Stimulated activated CD8-positive, alpha-beta memory T cell treated with anti-CD3 and anti-CD28 coated beads, Interleukin-15, amount 100 ng/mL, for 48 hours (primary cell): Measurements from ENCODE around the gene RAB11FIP3.
"Not testable (repeated sequence)": the region's sequence is repeated elsewhere in the genome, so short reads cannot be mapped to it uniquely, and the experiment has no call there.

Experiments used
- DNase-seq, 2 donors: peaks; one replicate each; pipeline ENCODE4 v3.0.0-alpha.2; 2020; ENCODE audit warnings: low read depth in 2 of 2

RAB11FIP3 gene

DNA sequence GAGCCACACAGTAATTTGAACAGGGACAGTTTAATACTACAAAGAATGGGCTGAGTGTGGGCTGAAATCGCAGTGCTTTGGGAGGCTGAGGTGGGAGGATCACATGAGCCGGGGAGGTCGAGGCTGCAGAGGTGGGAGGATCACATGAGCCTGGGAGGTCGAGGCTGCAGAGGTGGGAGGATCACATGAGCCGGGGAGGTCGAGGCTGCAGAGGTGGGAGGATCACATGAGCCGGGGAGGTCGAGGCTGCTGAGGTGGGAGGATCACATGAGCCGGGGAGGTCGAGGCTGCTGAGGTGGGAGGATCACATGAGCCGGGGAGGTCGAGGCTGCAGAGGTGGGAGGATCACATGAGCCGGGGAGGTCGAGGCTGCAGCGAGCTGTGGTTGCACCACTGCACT is 69.2 kb downstream of the RAB11FIP3 start:
- DNase-seq = not testable (repeated sequence)

DNA sequence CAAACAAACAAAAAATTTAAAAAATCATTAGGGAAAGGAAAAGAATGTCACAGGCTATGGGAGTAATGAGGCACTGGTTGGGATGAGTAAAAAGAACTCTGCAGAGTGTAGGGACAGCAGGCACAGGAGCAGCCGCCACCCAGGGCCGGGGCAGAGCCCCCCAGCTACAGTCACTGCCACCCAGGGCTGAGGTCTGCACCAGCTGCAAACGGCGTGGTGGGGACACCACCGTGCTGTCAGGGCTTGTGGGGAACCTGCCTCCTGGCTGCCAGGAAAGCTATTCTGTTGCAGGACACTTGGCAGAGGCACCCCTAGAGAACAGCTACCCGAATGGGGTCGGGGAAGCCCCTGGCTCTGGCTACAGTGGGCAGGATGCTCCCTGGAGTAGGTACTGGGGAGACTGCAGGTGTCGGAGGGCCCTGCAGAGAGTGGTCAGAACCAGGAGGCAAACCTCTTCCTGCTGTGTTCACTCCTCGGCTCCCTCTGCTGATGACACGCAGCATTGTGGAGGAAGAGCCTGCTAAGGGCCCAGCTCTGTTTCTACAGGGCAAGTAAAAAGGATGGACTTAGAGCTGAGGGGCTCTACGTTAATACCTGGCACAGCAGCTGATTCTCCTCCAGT is 69.8 kb downstream of the RAB11FIP3 start:
- DNase-seq = no peak

DNA sequence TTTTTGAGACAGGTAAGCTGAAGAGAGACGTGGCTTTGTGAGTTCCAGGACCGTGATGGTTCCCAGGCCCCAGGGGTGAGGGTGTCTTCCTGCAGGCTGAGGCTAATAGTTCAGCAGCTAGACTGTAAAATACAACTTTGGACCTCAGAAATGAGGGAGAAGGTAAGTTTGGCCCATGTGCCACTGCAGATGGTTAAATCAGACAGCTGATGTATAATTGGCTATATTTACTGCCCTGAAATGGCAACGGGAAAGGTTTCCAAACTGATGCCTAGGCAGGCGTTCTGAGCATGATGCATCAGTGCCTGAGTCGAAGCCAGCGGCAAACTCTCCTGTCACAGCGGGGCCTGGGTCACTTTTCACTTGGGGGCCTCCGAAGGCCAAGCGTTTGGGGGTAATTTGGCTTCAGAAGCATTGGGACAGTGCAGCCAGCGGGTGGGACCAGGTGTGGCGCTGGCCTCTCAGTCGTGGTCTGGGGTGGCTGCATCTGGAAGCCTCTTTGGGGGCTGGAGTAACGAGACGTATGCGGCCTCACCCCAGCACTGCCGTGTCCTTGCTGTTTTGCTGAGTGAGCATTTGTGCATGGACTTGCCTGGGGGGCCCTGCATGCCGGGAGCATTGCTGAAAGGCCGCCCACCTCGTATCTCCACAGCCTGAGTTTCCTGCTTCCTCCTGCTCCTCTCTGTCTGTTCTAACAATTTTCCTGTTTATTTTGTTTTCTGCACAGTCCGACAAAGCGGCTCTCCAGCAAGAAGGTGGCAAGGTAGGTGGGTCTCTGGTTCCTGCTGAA is 70.8 kb downstream of the RAB11FIP3 start:
- DNase-seq = no peak

DNA sequence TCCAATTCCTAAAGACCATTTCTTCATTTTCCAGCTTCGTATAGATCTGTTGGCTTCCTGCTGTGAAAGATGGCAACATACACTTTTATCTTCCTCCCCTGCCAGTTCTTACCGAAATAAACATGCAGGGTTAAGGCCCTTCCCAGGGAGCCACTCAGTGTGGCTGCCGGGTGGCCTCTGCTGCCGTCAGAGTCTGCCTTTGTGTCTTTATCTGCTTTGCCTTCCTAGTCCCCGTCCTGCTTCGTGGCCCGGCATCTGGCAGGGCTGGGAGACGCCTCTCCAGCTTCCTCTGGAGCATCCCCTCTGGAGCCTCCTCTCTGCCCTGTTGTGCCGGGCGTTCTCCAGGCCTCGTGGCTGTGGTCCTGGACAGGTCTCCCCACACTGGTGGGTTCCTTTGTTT is 71.8 kb downstream of the RAB11FIP3 start:
- no peak for DNase-seq

DNA sequence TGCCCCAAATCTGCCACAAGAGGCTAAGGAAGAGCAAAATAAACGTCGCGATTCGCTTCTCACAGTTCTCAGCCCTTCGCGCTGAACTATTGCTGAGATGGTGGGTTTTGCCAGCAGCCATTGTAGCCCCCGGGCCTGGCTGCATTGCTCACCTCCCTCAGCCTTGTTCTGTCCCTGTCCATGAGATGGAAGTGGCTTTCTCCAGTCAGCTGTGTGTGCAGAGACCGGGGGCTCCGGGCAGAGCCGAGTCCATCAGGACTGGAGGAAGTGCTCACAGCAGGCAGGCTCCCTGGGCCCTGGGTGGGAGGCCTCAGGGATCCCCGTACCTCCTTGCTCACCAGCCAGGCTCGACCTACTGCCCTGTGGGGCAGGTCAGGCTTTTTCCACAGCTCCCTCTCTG is 74.5 kb downstream of the RAB11FIP3 start:
- DNase-seq = no peak

DNA sequence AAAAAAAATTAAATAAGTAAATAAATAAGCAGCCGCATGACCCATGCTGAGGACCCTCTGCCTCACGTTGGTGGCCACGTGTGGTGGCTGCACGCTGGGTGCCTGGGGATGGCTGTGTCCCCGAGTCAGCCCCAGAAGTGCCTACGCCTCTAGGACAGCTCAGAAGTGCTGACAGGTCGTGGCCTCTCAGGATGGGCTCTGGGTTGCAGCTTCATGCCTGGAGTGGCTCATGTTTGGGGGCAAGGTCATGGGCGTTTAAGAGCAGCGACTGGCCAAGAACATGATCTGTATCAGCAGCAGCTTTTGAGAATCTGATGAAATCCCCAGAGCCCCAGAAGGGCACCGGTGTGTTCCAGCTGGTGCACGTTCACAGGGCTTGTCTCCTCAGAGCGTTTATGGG is 75.3 kb downstream of the RAB11FIP3 start:
- no peak for DNase-seq

DNA sequence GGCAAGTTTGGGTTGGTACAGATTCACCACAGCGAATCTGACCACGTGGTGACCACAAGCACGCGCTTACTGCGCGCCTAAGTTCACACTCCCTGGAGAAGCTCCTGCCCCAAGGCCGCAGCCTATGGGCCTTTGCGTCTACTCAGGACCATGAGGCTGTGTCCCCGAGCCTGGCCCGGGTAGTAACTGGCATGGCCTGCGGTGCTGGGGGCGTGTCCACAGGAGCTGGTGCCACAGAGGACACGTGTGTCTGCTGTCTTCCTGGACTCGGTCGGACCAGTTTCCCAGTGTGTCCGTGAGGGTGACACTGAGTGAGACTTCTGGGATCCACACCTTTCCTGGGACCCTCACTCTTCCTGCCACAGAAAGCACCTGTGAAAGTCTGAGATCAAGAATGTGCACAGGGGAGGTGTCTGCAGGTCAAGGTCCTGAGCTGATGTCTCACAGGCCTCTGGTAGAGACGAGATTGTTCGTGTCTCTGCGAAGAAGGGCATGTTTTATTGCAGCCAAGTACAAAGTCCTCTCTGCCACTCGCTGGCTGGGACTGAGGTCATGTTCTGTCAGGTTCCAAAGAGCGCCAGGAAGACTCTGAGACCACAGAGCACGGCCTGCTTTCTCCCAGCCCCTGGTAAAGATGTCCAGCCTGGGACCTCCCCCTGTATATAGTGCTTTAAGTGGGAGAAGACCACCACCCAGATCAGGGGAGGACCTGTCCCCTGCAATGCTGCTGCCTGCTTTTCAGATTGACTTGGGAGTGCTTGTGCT is 76.9 kb downstream of the RAB11FIP3 start:
- DNase-seq = no peak

DNA sequence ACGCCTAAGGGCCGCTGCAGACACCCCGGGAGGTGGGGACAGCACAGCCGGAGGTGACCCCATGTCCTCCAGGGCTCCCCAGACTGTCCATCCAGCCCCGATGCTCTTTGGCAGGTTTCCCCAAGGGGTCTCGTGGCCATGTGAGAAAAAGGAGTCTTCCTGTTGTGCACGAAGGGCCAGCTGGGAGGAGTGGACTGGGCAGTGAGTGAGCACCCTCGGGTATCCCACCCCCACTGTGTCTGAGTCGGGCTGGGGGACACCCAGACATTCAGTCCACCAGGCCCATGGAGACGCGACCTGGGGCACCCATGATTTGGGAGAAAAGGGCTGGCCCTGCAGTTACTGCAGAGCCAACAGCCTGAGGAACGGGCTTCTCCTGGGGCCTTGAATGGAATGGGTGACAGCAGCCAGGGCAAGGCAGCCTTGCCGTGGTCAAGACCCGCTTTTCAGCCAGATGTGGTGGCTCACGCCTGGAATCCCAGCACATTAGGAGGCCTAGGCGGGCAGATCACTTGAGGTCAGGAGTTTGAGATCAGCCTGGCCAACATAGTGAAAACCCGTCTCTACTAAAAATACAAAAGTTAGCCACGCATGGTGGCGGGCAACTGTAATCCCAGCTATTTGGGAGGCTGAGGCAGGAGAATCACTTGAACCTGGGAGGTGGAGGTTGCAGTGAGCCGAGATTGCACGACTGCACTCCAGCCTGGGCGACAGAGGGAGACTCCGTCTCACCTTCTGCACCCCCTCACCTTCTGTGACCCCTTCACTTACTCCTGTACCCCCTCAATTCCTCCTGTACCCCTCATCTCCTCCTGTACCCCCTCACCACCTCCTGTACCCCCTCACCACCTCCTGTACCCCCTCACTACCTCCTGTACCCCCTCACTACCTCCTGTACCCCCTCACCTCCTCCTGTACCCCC is 78.0 kb downstream of the RAB11FIP3 start:
- no peak for DNase-seq

DNA sequence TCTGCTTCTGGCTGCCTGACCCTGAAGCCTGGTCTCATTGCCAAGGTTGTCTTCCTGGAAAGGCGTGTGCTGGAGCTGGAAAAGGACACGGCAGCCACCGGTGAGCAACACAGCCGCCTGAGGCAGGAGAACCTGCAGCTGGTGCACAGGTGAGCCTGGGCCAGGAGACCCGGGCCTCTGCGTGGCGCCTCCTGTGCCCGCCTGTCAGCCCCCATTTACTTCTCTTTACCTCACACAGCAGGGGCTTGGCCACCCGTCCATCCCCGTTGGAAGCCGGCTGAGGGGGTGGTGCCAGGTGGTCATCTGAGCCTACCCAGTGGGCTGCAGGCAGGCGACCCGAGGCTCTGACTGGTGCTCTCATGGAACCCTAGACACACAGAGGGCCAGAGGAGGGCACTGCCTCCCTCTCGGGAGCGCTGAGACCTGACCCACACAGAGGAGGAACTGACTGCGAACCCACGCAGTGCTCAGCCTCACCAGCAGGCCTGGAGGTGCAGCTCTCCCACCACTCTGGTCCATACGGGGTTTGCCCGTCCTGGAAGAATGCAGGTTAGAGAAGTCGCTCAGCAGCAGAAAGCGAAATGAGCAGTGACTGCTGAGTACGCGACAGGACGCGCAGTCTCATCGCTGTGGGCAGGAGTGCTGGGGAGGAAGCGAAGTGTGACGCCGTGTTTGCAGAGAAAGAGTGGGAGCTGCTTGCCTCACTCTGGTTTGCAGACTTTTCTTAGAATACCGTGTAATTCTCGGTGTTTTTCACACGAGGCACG is 80.2 kb downstream of the RAB11FIP3 start:
- DNase-seq = no peak

DNA sequence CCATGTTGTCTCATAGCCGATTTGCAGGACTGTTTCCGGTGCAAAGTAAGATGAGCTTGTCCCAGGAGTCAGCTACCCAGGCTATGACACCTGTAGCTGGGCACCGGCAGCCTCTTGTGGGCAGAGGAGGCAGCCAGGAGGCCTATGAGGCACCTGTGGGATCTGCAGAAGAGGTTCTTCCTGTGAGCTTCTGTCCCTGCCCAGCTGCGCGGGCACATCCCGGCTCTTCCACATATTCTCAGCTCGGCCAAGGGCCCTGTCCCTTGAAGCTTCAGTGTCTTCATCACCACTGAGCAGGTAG is 80.7 kb downstream of the RAB11FIP3 start:
- no peak for DNase-seq

DNA sequence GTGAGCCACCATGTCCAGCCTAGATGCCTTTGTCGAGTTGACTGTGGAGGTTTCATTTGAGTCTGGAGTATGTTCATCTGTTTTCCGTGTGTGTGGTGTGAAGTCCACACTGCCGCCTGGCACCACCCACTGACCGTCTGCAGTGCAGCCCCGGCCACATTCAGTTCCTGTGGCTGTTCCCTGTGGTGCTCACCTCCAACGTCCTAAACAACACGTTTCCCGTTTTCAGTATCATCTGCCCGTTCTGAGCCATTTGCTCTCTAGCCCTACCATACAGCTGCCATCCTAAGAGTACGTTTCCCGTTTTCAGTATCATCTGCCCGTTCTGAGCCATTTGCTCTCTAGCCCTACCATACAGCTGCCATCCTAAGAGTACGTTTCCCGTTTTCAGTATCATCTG is 82.1 kb downstream of the RAB11FIP3 start:
- DNase-seq = not testable (repeated sequence)

DNA sequence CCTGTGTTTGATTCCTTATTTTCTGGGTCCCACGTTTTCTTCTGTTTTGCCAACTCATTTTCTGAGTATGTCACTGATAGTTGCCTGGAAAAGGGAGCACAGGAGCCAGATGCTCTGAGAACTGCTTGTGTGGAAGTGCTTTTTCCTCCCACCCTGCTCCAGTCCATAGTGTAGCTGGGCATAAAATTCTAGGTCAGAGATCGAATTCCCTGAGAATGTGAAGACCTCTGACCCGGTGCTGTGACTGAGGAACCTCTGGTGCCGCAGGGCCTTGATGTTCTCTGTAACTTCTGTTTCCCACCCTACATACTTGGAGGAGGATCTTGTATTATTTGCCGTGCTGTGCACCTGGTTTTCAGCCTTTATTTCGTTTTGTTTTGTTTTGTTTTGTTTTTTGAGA is 82.5 kb downstream of the RAB11FIP3 start:
- no peak for DNase-seq

DNA sequence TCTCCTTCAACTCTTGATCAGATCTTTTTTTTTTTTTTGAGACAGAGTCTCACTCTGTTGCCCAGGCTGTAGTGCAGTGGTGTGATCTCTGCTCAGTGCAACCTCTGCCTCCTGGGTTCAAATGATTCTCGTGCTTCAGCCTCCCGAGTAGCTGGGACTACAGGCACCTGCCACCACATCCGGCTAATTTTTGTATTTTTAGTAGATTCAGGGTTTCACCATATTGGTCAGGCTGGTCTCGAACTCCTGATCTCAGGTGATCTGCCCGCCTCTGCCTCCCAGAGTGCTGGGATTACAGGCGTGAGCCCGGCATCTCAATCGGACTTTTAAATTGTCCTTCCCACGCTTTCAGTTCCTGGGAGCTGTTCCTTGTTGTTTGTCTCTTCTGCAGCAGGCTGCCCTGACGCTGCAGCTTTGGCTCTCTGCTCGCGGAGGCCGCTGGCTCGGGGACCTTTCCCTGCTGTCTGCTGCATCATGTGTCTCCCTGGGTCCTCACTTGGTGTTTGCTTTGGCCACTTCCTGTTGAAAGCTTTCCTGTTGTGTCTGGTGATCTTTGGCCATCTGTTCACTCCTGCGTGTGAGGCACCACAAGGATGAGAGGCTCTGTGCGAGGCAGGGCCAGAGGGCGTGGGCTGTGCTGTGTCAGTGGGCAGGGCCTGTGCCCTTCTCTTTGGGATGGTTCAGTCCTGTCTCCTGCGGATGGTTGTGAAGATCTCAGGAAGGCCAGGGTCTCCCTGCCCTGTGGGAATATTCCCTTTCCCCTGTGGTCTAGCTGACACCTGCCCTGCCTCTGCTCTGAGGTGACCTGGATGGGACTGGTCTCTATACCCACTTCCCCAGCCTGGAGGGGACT is 83.7 kb downstream of the RAB11FIP3 start:
- DNase-seq = no peak

DNA sequence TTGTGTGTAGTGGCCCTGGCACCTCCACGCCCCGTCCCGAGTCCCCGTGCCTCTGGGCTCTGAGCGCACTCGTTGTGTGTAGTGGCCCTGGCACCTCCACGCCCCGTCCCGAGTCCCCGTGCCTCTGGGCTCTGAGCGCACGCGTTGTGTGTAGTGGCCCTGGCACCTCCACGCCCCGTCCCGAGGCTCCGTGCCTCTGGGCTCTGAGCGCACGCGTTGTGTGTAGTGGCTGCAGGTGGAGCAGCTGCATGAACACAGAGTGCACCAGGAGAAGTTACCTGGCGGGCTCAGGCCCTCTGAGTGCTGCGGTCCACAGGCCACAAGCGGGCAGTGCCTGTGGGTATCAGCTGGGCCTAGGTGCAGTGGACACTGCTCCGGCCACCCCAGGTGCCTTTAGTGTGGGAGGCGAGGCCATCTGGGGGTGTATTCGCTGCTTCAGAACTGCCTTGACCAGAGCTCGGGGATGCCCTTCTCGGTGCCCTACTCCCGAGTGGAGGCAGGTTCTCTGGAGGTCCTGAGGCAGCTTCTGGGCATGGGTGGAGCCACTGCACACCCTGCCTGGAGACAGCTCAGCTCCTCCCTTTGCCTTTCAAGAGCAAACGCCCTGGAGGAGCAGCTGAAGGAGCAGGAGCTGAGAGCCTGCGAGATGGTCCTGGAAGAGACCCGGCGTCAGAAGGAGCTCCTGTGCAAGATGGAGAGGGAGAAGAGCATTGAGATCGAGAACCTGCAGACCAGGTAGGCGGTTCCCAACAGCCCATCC is 84.8 kb downstream of the RAB11FIP3 start:
- no peak for DNase-seq

DNA sequence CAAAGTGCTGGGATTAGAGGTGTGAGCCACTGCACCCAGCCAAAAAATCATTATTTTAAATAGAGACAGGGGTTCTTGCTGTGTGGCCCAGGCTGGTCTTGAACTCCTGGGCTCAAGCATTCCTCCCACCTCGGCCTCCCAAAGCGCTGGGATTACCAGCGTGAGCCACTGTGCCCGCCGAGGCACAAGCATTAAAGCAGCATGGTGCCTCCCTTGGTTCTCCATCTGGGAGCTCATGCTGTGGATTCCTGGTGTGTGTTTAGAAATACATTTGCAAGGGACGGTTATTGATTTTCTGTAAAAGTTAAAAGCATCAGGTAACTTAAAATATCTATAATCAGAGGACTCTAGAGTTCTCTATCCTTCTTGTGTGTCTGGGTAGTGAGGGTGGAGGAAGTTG is 87.4 kb downstream of the RAB11FIP3 start:
- no peak for DNase-seq

DNA sequence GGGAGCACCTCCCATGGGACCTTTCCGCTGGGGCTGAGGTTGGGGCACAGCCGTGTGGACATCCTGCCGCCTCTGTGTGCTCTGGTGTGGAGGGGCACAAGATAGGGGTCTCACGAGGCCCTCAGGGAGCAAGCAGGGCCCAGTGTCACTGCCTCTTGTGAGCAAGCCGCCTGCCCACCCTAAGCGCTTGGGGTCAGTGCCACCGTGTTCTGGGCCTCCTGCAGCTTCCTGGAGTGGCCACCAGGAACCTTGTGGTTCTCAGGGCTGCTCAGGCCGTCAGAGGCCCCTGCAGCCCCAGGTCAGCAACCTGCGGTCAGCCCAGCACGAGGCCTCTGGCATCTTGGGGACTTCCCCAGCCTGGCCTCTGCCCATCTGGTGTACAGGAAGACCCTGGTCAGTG is 88.5 kb downstream of the RAB11FIP3 start:
- no peak for DNase-seq

DNA sequence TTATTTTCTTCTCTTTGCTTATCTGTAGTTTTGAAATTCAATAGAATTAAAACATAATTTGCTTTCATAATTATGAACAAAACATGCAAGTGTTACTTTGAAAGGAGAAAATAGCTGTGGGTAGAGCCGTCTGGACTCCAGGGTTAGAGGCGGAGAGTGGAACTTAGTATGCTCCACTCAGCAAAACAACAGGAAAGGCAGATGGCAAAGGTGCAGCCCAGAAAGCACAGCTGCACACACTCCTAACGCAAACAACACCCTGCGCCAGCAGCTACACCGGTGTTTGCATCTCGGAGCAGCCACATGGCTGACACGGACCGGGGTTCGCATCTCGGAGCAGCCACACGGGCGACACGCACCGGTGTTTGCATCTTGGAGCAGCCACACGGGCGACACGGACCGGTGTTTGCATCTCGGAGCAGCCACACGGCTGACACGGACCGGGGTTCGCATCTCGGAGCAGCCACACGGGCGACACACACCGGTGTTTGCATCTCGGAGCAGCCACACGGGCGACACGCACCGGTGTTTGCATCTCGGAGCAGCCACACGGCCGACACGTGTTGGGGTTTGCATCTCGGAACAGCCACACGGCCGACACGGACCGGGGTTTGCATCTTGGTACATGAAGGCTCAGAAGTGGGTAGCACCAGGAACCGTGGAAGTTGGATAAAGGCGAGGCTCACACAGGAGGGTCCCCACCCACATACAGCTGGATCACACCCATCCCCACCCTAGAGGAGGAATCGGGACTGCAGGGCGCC is 89.9 kb downstream of the RAB11FIP3 start:
- no peak for DNase-seq

DNA sequence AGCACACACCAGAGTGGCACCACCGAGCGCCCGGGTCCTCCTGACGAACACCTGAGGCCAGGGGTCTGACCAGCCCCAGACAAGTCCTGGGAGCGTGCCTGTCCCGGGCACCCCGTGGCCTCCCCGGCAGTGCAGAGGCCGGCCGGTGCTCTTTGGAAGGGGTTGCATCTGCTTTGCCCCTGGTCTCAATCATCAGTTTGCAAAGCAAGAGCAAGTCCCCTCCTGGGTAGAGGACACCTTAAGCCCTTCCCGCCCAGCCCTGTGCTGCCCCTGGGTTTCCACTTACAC is 90.4 kb downstream of the RAB11FIP3 start:
- DNase-seq = no peak

DNA sequence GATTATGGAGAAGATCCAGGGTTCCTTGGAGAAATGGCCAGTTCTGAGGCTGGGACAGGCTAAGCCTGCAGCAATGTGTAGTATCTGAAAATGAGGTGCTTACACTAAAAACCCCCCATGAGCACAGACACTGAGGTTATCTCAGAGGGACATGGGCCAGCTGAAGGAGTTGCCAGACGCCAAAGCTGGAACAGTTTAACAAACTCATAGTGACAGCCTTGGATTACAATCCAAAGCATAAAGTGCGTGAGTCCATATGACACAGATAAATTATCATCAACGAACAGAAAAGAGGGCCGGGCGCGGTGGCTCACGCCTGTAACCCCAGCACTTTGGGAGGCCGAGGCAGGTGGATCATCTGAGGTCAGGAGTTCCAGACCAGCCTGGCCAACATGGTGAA is 90.9 kb downstream of the RAB11FIP3 start:
- no peak for DNase-seq
